Measurements from ENCODE around the gene NR0B2. TPM values are rescaled to one million over a fixed set of nuclear protein-coding genes. Genes with fewer than 3 reads are reported as not detected.

The NR0B2 gene
- polyA plus RNA-seq, 3 donors from 2014 or later = not detected

GRCh38 chr1:26921540-26922430 lies 8.0 kb upstream of the NR0B2 start, which contains the start of gene NUDC:
Gene NUDC (plus strand): TSS chr1:26921743. CDS start chr1:26921849, 106 bp downstream.
- Mint-ChIP-seq H3K4me3 (peak within 1 kb of the TSS; percentile 91 to 97 (median 95)), H3K4me1 (peaks cover 34 to 40% of the 10 kb centered on the region in 2 donors), H3K36me3 (peaks cover 0 to 6% (median under 1%) of the 10 kb centered on the region in 3 donors), H3K9me3 (no peaks in the 10 kb centered on the region), H3K27ac (peak within 1 kb of the TSS; percentile 91 to 98 (median 96)), H3K27me3 (ENCODE audit: low read depth in 3 of 3) (peaks cover 3 to 7% (median 5%) of the 10 kb centered on the region in 3 donors)
- peak; percentile 94 to 96 (median 96) for DNase-seq

GRCh38 chr1:26921126-26921539 lies 7.4 kb upstream of the NR0B2 start:
- H3K27me3 Mint-ChIP-seq (ENCODE audit: low read depth in 3 of 3) = peaks cover 3 to 7% (median 5%) of the 10 kb centered on the region in 3 donors
- H3K4me1 Mint-ChIP-seq = peaks cover 34 to 40% of the 10 kb centered on the region in 2 donors
- H3K36me3 Mint-ChIP-seq = peaks cover 0 to 3% (median 0%) of the 10 kb centered on the region in 3 donors
- DNase-seq = no peak
- H3K9me3 Mint-ChIP-seq = no peaks in the 10 kb centered on the region
- H3K27ac Mint-ChIP-seq = peak overlapping the region; percentile 91 to 98 (median 96)
- peak overlapping the region; percentile 91 to 97 (median 95) for H3K4me3 Mint-ChIP-seq

GRCh38 chr1:26915204-26915842 lies 1.5 kb upstream of the NR0B2 start:
- Mint-ChIP-seq H3K27ac (no peak overlapping the region), H3K36me3 (no peaks in the 10 kb centered on the region), H3K4me1 (peaks cover 3 to 8% of the 10 kb centered on the region in 2 donors), H3K27me3 (ENCODE audit: low read depth in 3 of 3) (no peaks in the 10 kb centered on the region), H3K4me3 (no peak overlapping the region), H3K9me3 (no peaks in the 10 kb centered on the region)
- DNase-seq = no peak

- Mint-ChIP-seq H3K9me3 (no peaks in the 10 kb centered on the region), H3K27ac (no peak overlapping the region), H3K27me3 (ENCODE audit: low read depth in 3 of 3) (peaks cover 0 to 2% (median 0%) of the 10 kb centered on the region in 3 donors), H3K4me3 (no peak overlapping the region), H3K4me1 (no peaks in the 10 kb centered on the region), H3K36me3 (no peaks in the 10 kb centered on the region)
- no peak for DNase-seq
Observed at GRCh38 chr1:26913389-26913753, 404 bp downstream of the NR0B2 start.

GRCh38 chr1:26912147-26912490 lies 1.7 kb downstream of the NR0B2 start:
- no peaks in the 10 kb centered on the region for H3K36me3 Mint-ChIP-seq
- H3K4me1 Mint-ChIP-seq = no peaks in the 10 kb centered on the region
- DNase-seq = no peak
- no peak overlapping the region for H3K4me3 Mint-ChIP-seq
- H3K9me3 Mint-ChIP-seq = no peaks in the 10 kb centered on the region
- peaks cover 0 to 2% (median 0%) of the 10 kb centered on the region in 3 donors for H3K27me3 Mint-ChIP-seq (ENCODE audit: low read depth in 3 of 3)
- H3K27ac Mint-ChIP-seq = no peak overlapping the region

- Mint-ChIP-seq H3K36me3 (no peaks in the 10 kb centered on the region), H3K4me3 (no peak overlapping the region), H3K27me3 (ENCODE audit: low read depth in 3 of 3) (peaks cover 0 to 5% (median 0%) of the 10 kb centered on the region in 3 donors), H3K9me3 (no peaks in the 10 kb centered on the region), H3K27ac (no peak overlapping the region), H3K4me1 (no peaks in the 10 kb centered on the region)
- no peak for DNase-seq
Observed at GRCh38 chr1:26911399-26912146, 2.2 kb downstream of the NR0B2 start.

GRCh38 chr1:26910343-26911160 lies 3.2 kb downstream of the NR0B2 start:
- H3K4me3 Mint-ChIP-seq = no peak overlapping the region
- no peaks in the 10 kb centered on the region for H3K36me3 Mint-ChIP-seq
- no peak for DNase-seq
- peaks cover 0 to 5% (median 0%) of the 10 kb centered on the region in 3 donors for H3K27me3 Mint-ChIP-seq (ENCODE audit: low read depth in 3 of 3)
- no peaks in the 10 kb centered on the region for H3K4me1 Mint-ChIP-seq
- H3K27ac Mint-ChIP-seq = no peak overlapping the region
- H3K9me3 Mint-ChIP-seq = no peaks in the 10 kb centered on the region

GRCh38 chr1:26909951-26910342 lies 3.8 kb downstream of the NR0B2 start:
- H3K36me3 Mint-ChIP-seq = no peaks in the 10 kb centered on the region
- no peak overlapping the region for H3K4me3 Mint-ChIP-seq
- H3K9me3 Mint-ChIP-seq = no peaks in the 10 kb centered on the region
- peaks cover 0 to 5% (median 0%) of the 10 kb centered on the region in 3 donors for H3K27me3 Mint-ChIP-seq (ENCODE audit: low read depth in 3 of 3)
- no peak overlapping the region for H3K27ac Mint-ChIP-seq
- H3K4me1 Mint-ChIP-seq = no peaks in the 10 kb centered on the region
- DNase-seq = no peak

GRCh38 chr1:26907071-26907917 lies 6.5 kb downstream of the NR0B2 start:
- H3K9me3 Mint-ChIP-seq = no peaks in the 10 kb centered on the region
- H3K36me3 Mint-ChIP-seq = no peaks in the 10 kb centered on the region
- no peak overlapping the region for H3K27ac Mint-ChIP-seq
- peaks cover 0 to 6% (median 0%) of the 10 kb centered on the region in 3 donors for H3K27me3 Mint-ChIP-seq (ENCODE audit: low read depth in 3 of 3)
- no peak overlapping the region for H3K4me3 Mint-ChIP-seq
- peaks cover 1 to 2% of the 10 kb centered on the region in 2 donors for H3K4me1 Mint-ChIP-seq
- DNase-seq = no peak

- peaks cover 4 to 6% (median 5%) of the 10 kb centered on the region in 3 donors for H3K36me3 Mint-ChIP-seq
- peaks cover 1 to 9% (median 3%) of the 10 kb centered on the region in 3 donors for H3K27me3 Mint-ChIP-seq (ENCODE audit: low read depth in 3 of 3)
- DNase-seq = no peak
- H3K9me3 Mint-ChIP-seq = no peaks in the 10 kb centered on the region
- H3K4me3 Mint-ChIP-seq = peak overlapping the region; percentile 93 to 100 (median 94)
- peak overlapping the region; percentile 92 to 99 (median 99) for H3K27ac Mint-ChIP-seq
- H3K4me1 Mint-ChIP-seq = peaks cover 36 to 39% of the 10 kb centered on the region in 2 donors
Observed at GRCh38 chr1:26900815-26901511, 12.8 kb downstream of the NR0B2 start.

GRCh38 chr1:26900001-26900814 lies 13.6 kb downstream of the NR0B2 start, which contains the start of gene GPATCH3:
Gene GPATCH3 (minus strand): TSS chr1:26900467. CDS start chr1:26900442, 25 bp downstream.
- H3K9me3 Mint-ChIP-seq = no peaks in the 10 kb centered on the region
- DNase-seq = peak; percentile 84 to 88 (median 86)
- peaks cover 4 to 8% (median 5%) of the 10 kb centered on the region in 3 donors for H3K36me3 Mint-ChIP-seq
- H3K4me1 Mint-ChIP-seq = peaks cover 36 to 39% of the 10 kb centered on the region in 2 donors
- peak within 1 kb of the TSS; percentile 93 to 100 (median 94) for H3K4me3 Mint-ChIP-seq
- peak within 1 kb of the TSS; percentile 92 to 99 (median 99) for H3K27ac Mint-ChIP-seq
- H3K27me3 Mint-ChIP-seq (ENCODE audit: low read depth in 3 of 3) = peaks cover 1 to 9% (median 3%) of the 10 kb centered on the region in 3 donors
